Mononuclear cell (primary cell): ENCODE results near the gene ZMIZ1. TPM values are rescaled to one million over a fixed set of nuclear protein-coding genes. Genes with fewer than 3 reads are reported as not detected.
"Not testable (repeated sequence)": the region's sequence is repeated elsewhere in the genome, so short reads cannot be mapped to it uniquely, and the experiment has no call there.

ENCODE experiments used
- H3K27me3 ChIP-seq: 2 replicates; pipeline ENCODE4 v1.6.0; 2011; ENCODE audit warnings: low read length, control low read depth; ENCODE audit not compliant: insufficient read depth
- H3K4me1 ChIP-seq: 2 replicates; pipeline ENCODE4 v1.5.1; 2011; ENCODE audit warnings: mild to moderate bottlenecking, low read length, control low read depth; ENCODE audit not compliant: insufficient read depth
- H3K4me3 ChIP-seq: 2 replicates; pipeline ENCODE4 v1.5.1; 2011; ENCODE audit warnings: mild to moderate bottlenecking, low read length, moderate library complexity
- H3K9me3 ChIP-seq: 2 replicates; pipeline ENCODE4 v1.5.1; 2011; ENCODE audit warnings: low read depth, mild to moderate bottlenecking, control low read depth, low read length
- total RNA-seq: library from RNA; depleted of rRNA; stranded (reverse); fragments of >200 nt; gene quantifications from one replicate; pipeline ENCODE4 v1.2.3, GENCODE V29; 2012

Gene ZMIZ1
- total RNA-seq, 1 donor, result 26.2 TPM

DNA sequence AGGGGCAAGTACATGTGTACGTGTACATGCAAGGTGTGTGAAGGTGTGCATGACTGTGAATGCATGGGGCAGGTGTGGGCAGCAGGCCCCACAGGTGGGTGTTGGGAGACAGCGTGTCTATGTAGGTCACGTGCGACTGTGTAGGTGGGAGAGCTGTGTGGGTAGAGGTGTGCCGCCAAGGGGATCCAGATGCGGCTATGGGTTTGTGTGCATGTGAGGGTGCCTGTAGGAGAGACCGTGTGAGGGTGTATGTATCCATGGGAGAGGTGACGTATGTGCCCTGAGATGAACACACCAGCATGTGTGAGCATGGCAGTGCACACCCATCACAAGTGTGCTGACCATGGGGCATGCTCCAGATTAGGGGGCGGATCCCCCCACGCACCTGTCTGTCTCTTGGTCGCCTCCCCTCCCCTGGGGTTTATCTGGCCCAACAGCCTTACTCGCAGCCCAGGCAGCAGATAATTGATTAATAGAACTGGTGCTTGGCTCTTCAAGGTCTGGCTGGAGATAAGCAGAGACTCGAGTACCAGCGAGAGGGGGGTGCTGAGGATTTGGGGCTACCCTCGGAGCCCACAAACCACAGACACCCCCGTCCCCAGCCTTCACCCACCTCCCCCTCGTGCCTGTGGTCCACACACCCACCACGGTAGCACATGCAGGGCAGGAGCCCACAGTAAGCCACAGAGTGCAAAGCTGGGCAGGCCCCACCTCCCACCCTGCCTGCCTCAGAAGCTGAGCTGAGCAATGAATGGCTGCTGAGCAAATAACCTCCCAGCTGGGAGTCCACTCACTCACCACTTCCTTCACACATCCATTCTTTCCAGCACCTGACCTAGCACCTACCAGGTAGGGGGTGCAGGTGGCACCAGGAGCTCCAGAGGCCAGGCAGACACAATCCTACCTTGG lies 41.4 kb upstream of the ZMIZ1 start:
- Histone ChIP-seq H3K4me3 (no peak overlapping the region), H3K9me3 (no peaks in the 10 kb centered on the region), H3K4me1 (peaks cover 28% of the 10 kb centered on the region), H3K27me3 (no peaks in the 10 kb centered on the region)

DNA sequence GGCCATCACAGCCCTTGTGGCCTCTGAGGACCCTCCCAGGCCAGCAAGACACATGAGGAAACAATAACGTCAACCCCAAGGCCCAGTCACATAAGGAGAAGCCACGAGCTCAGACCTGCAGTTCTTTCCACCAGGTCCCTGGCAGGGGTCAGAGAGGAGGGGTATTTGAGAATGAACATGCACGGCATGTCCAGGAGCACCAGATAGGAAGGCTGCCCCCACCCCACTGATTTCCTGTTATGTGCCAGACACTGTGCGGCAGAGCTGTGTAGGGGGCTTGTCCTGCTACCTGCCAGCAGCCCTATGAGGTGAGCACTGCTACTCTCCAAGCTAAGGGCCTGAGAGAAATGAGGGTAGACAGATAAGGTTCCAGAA lies 40.7 kb upstream of the ZMIZ1 start:
- no peaks in the 10 kb centered on the region for H3K27me3 ChIP-seq
- H3K4me1 ChIP-seq, result peaks cover 28% of the 10 kb centered on the region
- H3K4me3 ChIP-seq, result no peak overlapping the region

DNA sequence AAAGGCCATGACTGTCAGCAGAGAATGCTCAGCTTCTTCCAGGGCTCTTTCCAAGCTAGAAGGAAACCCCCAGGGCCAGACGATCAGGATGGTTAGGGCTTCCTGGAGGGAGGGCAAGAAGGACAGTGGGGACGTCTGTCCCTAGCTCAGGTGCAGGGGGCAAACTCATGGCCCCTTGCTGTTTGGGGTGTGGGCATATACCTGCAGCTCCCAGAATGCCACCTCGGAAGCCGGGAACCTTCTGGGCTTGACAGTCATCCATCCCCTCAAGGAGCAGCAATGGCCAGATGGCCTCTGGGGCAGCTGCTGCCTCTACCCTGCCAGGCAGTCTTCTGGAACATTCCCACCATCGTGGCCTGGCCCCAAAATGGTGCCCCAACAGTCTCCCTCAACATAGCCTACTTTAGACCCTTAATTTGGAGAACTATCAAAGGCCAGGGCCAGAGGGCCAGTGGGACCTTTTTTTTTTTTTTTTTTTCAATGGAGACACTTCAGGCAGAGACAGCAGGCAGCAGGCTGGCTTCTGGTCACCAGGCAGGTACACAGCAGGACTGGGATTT lies 40.2 kb upstream of the ZMIZ1 start:
- H3K4me1 ChIP-seq, result peaks cover 28% of the 10 kb centered on the region
- no peaks in the 10 kb centered on the region for H3K27me3 ChIP-seq
- H3K9me3 ChIP-seq, result no peaks in the 10 kb centered on the region
- no peak overlapping the region for H3K4me3 ChIP-seq

More for the DNA sequence above, 40.7 kb upstream of the ZMIZ1 start:
- H3K9me3 ChIP-seq, result no peaks in the 10 kb centered on the region

DNA sequence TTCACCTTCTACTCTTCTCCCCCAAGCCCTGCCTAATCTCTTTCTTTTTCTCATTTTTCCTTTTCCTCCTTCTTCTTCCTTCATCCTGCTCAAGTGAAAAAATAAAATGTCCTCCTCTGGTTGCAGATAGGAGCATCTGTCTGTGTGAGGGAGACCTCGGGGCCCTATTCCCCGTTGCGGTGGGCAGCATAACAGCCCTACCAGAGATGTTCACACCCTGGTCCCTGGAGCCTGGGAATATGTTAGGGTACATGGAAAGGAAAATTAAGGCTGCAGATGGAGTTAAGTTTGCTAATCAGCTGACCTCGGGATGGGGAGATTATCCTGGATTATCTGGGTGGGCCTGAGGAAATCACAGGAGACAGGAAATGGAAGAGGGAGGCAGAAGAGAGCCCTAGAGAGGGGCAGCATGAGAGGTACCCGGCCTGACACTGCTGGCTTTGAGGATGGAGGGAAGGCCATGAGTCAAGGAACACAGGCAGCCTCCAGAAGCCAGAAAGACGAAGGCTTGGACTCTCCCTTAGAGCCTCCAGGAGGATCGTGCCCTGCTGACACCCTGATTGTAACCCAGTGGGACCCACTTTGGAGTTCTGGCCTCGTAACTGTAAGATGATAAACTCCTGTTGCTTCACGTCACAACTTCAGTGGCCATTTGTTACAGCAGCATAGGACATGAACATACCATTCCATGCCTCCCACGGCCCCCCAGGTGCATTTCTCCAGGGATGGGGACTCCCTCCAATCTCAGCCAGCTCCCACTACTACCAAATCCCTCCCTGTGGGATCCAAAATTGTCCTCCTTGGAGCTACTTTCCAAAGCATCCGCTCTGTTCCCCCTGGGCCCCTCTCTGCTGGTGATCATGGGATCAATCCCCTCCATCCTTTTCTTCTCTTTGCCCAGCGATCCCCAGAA lies 39.0 kb upstream of the ZMIZ1 start:
- Histone ChIP-seq H3K4me3 (no peak overlapping the region), H3K9me3 (no peaks in the 10 kb centered on the region), H3K4me1 (peaks cover 28% of the 10 kb centered on the region), H3K27me3 (no peaks in the 10 kb centered on the region)

GRCh38 chr10:79030705-79031104 lies 38.1 kb upstream of the ZMIZ1 start:
- no peaks in the 10 kb centered on the region for H3K27me3 ChIP-seq
- no peak overlapping the region for H3K4me3 ChIP-seq
- H3K4me1 ChIP-seq, result peaks cover 19% of the 10 kb centered on the region
- H3K9me3 ChIP-seq, result no peaks in the 10 kb centered on the region

GRCh38 chr10:79031723-79032122 lies 37.0 kb upstream of the ZMIZ1 start:
- Histone ChIP-seq H3K4me1 (peaks cover 16% of the 10 kb centered on the region), H3K4me3 (no peak overlapping the region), H3K27me3 (no peaks in the 10 kb centered on the region), H3K9me3 (no peaks in the 10 kb centered on the region)

DNA sequence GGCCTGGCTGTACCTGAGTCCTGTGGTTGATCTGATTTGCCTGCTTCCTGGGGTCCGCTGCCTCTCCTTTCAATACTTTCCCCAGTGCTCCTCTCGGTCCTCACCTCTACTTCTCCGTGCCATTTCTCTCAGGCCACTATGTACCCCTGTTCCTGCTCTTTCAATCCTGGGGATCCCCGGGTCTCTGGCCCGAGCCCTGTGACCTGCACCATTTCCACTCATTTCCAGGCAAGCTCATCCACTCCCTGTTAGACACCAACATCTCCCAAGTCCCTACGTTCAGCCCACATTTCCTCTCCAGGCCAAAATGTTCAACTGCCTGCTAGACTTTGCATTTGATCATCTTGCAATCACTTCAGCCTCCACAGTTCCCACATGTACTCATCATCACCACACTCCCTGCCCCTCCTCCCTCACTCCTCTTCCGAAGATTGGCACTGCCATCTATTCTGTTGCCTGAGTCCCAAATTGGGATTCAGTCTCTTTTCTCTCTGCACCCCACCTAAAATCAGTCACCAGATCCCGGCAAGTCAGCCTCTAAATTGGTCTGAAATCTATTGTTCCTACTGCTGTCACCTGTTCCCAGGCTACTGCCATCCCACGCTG lies 34.4 kb upstream of the ZMIZ1 start:
- H3K27me3 ChIP-seq, result no peaks in the 10 kb centered on the region
- no peaks in the 10 kb centered on the region for H3K4me1 ChIP-seq
- no peak overlapping the region for H3K4me3 ChIP-seq
- H3K9me3 ChIP-seq, result no peaks in the 10 kb centered on the region

DNA sequence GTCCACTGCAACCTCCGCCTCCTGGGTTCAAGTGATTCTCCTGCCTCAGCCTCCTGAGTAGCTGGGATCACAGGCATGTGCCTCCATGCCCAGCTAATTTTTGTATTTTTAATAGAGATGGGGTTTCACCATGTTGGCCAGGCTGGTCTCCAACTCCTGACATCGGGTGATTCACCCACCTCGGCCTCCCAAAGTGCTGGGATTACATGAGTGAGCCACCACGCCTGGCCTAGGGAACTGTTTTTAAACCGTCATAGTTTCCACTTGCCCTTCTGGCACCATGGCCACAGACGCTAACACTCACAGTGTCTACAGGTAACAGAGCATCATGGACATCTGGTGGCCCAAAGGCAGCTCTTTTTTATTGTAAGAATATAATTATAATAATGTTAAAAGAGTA lies 32.4 kb upstream of the ZMIZ1 start:
- H3K9me3 ChIP-seq, H3K27me3 ChIP-seq, H3K4me3 ChIP-seq, H3K4me1 ChIP-seq: not testable (repeated sequence)

- H3K4me3 ChIP-seq, result no peak overlapping the region
- H3K9me3 ChIP-seq, result no peaks in the 10 kb centered on the region
- no peaks in the 10 kb centered on the region for H3K4me1 ChIP-seq
- H3K27me3 ChIP-seq, result no peaks in the 10 kb centered on the region
These were observed 30.5 kb upstream of the ZMIZ1 start for GRCh38 chr10:79038104-79038840.

- Histone ChIP-seq H3K4me3 (no peak overlapping the region), H3K27me3 (no peaks in the 10 kb centered on the region), H3K9me3 (no peaks in the 10 kb centered on the region), H3K4me1 (no peaks in the 10 kb centered on the region)
These were observed 29.9 kb upstream of the ZMIZ1 start for GRCh38 chr10:79038841-79039201.

DNA sequence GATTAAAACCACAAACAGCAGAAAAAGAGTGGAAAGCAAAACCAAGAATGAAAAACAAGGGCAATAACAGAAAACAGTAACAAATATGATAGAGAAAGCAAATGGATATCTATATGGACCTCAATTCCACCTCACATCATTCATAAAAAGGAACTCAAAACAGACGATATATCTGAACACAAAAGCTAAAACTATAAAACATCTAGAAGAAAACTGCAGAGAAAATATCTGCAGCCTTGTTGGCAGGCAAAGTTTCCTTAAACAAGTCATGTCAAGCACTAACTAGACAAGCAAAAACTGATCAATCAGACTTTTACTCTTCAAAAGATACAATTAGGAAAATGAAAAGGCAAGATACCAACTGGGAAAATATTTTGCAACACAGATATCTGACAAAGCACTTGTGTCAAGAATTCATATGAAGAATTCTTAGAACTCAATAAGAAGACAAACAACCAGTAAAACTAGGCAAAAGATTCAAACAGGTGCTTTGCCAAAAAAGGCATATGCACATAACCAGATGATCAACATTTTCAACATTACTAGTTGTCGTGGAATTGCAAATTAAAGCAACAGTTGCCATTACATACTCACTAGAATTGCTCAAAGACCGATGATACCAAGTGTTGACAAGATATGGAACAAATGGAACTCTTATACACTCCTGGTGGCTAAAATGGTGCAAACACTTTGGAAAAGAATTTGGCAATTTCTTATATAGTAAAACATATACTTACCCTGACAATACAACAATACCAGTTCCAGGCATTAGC lies 25.9 kb upstream of the ZMIZ1 start:
- H3K9me3 ChIP-seq, result no peaks in the 10 kb centered on the region
- H3K4me1 ChIP-seq, result peaks cover 19% of the 10 kb centered on the region
- no peak overlapping the region for H3K4me3 ChIP-seq
- no peaks in the 10 kb centered on the region for H3K27me3 ChIP-seq

GRCh38 chr10:79044036-79044632 lies 24.6 kb upstream of the ZMIZ1 start:
- peaks cover 32% of the 10 kb centered on the region for H3K4me1 ChIP-seq
- H3K4me3 ChIP-seq, result no peak overlapping the region
- no peaks in the 10 kb centered on the region for H3K27me3 ChIP-seq
- H3K9me3 ChIP-seq, result no peaks in the 10 kb centered on the region

DNA sequence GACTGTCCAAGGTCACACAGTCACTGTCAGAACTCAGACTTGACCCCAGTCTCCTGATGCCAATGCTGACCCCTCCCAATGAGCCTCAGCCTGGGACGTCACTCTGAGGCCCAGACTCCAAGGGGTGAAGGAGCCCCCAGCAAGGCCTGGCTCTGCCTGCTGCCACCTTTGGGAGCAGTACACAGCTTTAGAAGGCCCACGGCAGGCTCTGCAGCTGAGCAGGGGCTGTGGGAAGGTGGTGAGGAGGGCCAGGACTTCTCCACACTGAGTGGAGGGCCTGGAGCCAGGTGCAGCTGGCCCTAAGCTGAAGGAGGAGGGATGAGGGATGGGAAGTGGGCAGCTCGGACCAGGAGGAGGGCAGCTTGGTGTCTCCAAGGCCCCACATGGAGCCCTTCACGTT lies 23.9 kb upstream of the ZMIZ1 start:
- H3K27me3 ChIP-seq, result no peaks in the 10 kb centered on the region
- peaks cover 35% of the 10 kb centered on the region for H3K4me1 ChIP-seq

More for the DNA sequence above, 23.9 kb upstream of the ZMIZ1 start:
- Histone ChIP-seq H3K4me3 (no peak overlapping the region), H3K9me3 (no peaks in the 10 kb centered on the region)
